MV-4-11 (cell line): ENCODE data around the gene CHSY1.

Experiments
- DNase-seq: peaks from one replicate; lab custom pipeline; 2025; lab: John Stamatoyannopoulos, UW

CHSY1 gene

DNA sequence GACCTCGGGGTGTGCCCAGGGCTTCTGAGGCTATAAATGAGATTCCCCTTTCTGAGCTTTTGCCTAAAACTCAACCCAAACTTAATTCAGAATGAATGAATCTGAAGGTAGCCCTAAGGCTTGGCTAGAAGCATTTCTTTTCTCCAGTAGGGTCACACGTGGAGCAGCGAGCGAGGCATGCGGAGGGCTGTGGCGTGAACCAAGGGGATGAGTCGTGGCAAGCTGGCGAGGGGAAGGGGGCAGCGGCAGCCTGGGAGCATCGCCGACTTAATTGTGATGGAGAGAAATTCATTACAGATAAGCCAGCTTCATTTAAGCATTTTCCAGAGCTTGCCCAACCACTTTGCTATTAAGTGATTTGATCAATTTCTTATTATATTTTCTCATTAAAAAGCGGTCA, 79.9 kb downstream of the CHSY1 start:
- peak; percentile 24 for DNase-seq

DNA sequence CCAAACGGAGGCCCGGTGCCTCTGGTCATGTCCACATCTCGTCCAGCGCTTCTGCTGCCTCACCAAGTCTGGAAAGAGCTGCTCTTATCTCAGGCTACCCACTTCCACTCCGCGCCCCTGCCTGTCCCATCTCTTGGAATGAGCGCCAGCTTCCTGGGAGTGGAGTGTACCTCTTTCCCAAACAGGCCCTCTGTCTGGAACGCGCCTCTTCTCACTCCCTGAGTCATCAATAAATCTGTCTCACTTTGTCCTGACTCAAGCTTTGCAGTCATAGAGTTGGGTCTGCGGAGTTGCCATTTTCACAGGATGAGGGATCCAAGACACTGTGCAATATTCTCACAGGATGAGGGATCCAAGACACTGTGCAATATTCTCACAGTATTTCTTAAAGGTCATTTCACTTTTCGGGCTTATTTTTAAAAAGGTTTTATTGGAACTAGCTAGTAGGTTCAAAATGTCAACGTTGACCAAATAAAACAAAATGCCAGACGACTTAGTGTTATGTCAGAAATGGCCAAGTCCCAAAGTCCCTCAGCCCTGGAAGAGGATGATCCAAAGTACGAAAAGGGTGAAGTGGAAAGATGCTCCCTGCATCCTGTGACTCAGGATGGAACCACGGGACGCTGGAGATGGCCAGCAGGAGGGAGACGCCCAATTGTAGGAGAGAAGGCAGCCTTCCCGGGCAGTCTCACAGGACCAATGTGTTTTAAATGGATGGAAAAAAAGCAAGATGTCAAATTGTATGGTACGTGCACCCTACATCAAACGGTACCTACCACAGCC, 81.1 kb downstream of the CHSY1 start:
- no peak for DNase-seq

DNA sequence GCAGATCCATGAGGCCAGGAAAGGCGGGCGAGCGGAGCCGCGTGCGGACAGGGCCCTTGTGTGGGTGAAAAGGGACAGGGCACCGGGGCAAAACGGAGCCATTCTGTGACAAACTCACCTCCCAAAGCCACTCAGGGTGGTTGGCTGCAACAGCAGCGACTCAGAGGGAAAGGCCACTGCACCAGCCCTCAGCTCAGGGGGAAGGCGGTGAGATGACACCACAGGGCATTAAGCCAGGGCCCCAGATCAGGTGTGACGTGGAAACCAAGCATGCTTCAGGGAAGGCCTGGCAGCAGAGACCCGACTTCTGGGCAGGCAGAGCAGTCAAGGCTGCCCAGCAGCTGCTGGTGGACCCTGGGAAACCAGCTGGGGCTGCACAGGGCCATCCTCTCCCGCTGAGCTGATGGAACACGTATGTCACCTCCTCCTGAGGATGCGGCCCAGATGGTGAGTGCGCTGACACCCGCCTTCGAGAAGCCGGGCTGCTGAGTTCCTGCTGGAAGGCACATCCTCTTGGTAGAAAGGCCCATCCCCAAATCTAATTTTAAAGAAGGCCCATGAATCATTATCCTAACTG, 82.3 kb downstream of the CHSY1 start:
- no peak for DNase-seq

DNA sequence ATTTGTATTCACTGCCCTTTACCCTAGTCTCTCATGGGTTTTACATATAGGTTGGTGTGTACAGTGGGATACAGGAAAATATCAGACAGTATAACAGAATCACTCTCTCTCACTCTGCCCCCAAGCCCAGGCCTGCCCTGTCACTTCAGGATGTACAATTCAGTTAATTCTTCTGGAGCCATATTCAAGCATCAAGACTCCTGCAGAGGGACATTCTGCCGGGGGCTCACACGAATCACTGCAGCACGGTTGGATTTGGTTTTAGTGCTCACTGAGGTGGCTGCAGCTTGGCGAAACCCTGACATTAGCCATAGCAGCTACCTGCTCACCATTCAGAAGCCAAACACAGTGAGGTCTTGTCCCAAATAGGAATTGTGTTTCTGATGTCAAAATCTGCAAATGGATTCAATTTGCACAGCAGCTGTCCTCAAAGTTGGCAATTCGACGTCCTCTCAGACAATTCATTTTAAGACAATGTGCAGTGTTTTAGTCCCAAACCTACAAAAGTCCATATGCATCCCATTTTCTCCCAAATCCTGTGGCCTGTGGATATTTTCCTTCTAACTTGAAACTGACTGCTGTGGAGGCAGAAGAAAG, 82.9 kb downstream of the CHSY1 start:
- no peak for DNase-seq

DNA sequence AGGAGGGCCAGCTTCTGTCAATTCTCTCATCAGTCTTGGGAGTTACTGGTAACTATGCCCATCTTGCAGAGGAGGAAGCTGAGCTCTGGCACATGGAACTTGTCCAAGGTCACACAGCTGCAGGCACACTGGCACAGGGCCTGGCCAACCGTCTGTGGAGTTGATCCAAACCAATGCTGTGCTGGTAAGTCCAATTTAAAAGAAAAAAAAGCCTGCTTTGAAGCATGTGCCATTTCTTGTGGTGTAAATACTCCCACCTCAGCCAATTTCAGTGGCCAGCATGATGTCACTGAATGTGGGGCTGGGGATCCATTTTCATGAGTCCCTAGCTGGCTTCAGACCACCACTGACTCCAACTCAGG, 83.4 kb downstream of the CHSY1 start:
- no peak for DNase-seq

DNA sequence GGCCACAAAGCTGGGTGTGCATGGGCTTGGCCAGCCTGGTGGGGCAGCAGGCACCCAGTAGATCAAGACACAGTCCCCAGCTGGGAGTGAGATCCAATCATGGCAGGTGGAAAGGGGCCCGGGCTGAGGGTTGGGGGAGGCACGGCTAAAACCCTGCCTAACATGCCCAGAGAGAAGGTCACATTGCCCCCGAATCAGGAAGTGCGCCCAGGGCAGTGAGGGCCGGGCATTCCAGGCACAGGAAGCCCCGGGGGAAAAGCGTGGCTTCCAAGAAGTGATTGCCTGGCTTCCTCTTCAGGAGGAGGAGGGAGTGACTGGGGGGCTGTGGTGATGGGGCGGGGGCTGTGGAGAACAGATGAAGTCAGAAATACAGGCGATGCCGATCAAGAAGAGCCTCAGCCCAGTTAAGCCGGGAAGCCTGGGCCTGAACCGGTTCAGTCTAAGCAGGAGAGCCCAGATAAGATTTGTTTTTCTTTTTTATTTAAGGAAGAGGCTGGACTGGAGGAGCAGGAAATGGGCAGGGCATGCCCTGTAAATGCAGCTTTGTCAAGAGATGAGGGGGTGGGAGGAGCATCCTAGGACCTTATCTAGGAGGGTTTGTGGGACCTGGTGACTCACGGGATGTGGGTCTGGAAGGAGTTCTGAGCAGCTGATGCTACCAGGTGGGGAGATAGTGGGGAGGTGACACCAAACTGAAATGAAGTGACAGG, 83.9 kb downstream of the CHSY1 start:
- peak; percentile 82 for DNase-seq

DNA sequence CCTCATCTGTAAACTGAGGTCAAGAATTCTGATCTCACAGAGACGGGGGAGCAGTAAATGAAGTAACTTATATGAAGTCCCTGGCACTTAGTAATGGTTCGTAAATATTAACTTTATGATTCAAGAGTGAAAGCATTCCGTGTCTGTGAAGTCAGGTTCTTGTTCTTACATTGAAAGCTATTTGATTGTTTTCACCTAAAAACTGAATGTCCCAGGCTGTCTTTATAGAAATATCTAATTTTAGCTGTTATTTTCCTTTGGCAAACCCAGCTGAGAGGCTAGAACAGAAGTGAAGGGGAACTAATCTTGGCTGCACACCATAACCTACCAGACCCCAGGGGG, 84.5 kb downstream of the CHSY1 start:
- no peak for DNase-seq

DNA sequence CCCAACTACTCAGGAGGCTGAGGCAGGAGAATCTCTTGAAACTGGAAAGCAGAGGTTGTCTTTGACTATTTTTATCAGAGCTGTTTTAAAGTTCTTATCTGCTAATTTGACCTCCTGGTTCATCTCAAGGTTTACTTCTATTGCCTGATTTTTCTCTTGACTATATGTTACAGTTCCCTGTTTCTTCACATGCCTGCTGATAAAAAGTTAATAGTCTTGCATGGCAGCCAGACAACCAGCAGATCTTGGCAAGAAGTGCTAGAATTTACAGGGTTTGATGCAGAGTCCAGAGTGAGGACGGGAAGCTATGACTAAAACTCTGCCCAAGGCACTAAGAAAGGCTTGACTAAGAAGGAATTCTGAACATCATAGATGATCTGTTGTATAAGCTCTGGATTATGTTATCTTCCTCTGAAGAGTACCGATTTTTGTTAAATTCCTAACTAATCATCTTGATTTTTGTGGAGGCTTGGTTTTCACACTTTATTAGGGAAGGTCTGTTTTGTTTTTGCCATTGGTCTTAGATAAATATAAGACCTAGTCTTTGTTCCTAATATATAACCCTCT, 85.9 kb downstream of the CHSY1 start:
- DNase-seq: no peak

DNA sequence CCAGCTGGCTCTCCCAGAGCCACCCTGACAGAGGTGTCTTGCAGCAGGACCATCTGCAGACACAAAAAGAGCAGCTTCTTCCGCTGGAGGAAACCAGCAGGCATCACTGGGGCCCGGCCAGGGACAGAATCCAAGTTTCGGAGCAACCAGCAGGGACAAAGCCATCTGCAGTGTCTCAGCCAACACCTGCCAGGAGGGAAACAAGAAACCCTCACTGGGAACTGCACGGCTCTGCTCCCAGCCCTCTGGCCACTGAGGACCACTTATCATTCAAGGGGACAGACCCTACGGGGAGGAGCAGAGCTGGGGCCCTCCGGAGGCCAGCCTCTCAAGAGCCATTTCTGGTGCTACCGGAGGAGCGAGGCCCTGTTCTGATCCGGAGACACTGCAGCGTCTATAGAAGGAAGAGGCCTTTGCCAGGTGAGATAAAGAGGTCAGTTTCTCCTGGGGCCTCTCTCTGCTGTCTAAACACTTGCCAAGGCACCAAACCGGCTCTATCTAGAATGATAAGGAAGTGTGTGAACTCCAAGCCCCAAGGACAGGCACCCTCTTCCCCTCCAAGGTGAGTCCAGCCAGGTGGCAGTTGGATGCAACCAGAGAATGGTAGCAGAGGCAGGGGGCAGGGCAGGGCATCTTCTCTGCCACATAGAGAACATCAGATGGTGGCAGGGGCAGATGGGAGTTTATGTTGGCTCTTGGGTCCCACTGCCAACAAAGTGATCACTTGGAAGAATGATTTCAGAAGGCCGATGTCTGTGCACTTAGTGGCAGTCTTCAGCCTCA, 89.0 kb downstream of the CHSY1 start:
- no peak for DNase-seq

DNA sequence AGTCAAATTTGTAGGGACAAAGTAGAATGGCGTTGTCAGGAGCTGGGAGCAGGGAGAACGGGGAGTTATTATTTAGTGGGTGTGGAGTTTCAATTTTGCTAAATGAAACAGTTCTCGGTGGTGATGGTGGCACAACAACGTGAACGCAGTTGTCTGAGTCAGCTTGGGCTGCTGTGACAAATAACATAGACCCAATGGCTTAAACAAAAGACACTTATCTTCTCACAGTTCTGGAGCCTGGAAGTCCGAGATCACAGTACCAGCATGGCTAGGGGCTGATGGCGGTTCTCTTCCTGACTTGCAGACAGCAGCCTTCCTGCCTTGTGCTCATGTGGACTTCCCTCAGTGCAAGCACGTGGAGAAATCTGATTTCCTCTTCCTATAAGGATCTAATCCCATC, 90.2 kb downstream of the CHSY1 start:
- DNase-seq: no peak

DNA sequence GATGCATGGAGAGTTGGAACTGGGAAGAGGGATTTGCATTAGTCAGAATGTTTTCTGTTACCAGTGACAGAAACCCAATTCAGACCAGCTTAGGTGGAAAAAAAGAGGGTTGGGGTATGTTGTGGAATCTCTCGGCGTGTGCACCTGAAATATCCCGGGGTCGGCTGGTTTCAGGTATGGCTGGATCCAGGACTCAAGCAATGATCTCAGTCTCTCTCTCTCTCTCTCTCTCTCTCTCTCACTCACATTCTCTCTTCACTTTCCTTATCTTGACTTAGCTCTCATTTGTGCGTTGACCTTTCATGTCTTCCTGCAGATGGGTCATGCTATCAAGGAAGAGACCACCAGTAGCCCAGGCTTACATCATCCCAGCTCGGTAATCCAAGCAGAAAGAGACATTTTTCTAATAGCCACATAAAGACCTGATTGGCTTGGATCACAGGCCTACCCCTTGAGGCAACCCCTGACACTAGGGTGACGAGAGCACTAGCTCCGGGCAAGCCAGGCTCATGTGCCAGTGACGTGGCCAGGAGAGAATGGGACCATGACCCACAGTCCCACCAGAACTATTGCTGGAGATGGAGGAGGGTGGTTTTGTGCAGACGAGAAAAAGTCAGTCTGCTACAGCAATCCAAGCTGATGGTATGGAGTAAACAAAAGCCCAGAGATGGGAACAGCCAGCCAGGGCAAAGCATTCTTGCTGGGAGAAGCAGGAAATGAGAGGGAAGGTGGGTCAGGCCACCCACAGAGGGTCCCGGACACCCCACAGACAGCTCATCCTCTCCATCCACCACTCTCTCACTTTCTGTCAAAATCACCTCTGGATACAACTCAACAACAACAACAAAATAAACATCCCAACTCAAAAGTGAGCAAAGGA, 91.7 kb downstream of the CHSY1 start:
- DNase-seq: no peak

DNA sequence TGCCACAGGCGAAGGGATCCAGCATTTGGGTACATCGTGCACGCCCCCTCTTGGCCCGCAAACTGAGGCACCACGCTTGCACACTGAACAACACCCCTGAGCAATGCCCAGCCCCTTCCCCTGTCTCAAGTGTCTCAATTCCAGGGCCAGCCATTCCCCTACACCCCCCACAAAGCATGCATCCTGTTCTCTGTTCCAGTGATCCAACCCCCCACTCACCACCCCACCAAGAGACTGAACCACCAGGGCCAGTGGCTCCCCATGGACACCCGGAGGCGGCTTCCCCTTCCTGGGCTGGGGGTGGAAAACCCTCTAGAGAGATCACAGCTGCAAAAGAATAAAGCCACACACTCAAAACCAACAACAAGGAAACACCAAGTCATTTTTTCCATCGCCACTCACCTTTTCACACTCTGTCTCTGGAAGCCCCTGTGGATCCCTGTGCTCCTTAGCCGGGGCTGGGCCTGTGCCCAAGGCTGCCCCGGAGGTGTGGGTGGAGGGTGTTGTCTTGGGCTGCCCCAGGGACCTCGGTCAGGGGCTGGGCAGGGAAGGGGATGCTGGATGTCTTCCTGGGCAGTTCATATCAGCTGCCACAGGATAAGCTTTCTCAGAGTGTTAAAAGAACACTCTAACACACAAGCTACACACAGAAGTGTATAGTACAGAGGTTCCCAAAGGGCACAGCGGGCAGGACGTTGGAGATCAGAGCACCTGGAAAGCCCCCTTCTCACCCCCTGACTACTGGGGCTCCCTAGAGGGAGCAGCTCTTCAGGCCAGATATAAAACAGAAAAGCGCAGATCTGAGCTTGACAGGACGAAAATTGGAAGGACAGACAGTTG, 92.5 kb downstream of the CHSY1 start:
- DNase-seq: no peak

DNA sequence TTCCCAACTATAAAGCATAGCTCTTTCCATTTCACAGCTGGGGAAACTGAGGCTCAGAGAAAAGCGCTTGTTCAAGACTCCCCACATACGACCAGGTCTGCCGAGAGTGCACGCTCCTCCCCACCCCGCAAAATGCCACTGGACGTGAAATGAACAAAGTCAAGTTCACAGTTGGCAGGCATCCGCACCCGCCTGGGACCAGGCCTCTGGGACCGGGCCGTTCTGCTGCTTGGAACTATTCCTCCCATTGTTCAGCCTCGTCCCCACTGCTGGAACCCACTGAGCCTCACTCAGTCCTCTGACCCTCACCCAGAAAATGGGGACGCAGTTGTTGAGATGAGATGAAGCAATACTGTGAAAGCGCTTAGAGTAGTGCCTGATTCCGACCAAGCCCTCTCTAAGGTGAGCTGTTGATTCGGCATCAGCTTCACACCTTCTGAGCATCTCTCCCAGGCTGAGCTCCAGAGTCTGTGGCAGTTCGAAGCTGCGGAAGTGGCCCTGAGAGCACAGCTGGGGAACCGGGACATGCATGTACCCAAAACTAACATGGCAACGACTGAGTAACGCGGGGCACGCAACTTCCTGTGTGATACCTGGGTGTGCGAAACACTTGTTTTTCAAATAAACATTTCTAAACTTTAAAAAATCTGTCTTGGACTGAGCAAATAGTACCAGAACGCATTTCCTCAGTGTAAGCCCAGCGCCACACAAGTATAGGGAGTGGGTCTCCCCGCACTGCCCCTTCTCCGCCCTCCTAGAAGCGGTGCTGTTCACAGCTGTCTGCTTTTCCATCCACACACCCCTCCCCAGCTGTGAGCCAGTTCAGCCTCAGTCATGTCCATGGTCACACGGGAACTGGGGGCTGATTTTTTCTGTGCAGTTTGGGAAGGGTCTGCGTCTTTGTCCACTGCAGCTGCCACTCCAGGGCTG, 93.4 kb downstream of the CHSY1 start:
- no peak for DNase-seq

DNA sequence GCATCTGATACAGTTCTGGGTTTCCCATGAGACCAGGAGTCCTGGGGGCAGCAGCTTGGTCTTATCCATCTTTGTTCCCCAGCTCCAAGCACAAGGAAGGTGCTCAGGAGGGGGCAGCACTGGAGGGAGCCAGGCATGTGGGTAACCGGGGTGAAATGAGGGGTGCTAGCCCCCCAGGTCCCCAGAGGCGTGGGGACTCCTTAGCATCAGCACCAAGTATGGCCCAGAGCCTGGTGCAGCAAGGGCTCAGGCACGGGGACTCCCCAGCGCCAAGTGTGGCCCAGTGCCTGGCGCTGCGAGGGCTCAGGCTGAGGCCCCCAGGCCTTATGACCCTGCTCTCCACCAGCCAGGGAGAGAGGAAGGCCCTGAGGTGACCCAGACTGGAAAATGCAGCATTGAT, 94.1 kb downstream of the CHSY1 start:
- no peak for DNase-seq

DNA sequence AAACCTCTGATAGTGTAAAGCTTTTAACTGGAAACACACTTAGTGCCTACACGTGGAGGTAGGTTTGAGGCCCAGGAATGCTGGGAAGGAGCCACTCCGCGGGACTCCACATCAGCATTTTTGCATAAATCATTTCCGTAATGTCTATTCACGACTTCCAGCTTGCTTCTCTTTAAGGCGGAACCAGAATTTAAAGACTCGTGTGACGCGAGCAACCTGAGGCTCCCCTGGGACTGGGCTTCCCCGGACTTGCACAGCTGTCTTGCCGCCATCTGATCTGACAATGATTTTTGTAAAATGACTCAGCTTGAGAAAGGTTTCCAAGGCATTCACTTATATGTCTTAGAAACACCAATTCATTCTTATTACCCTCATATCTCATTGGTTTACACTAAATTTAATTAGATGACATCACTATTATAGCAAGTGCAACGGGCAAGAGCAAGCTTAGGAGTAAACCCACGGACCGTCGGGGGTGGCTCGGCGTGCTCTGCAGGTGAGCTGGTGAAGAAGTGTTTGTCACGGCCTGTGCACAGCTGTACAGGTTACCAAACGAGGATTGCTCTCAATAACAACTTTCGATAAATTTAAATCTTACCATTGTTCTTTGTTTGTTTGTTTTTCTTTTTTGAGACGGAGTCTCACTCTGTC, 95.2 kb downstream of the CHSY1 start:
- no peak for DNase-seq

DNA sequence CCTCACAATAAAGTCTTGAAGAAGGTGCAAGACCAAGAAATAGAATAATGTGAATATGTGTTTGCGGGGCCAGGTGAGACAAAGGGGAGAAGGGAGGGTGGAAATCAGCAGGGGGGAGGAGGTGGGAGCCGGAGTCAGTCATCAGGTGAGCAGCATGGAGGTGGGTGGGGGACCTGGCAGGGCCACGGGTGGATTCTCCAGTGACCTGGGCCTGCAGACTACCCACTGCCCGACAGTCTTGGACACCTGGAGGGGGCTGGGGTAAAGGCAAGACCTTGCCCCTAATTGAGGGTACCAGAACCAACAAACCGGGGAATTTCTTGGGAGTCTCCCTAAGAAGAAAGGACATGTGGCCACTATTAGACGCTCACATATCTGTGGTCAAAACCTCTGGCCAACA, 95.8 kb downstream of the CHSY1 start:
- no peak for DNase-seq

DNA sequence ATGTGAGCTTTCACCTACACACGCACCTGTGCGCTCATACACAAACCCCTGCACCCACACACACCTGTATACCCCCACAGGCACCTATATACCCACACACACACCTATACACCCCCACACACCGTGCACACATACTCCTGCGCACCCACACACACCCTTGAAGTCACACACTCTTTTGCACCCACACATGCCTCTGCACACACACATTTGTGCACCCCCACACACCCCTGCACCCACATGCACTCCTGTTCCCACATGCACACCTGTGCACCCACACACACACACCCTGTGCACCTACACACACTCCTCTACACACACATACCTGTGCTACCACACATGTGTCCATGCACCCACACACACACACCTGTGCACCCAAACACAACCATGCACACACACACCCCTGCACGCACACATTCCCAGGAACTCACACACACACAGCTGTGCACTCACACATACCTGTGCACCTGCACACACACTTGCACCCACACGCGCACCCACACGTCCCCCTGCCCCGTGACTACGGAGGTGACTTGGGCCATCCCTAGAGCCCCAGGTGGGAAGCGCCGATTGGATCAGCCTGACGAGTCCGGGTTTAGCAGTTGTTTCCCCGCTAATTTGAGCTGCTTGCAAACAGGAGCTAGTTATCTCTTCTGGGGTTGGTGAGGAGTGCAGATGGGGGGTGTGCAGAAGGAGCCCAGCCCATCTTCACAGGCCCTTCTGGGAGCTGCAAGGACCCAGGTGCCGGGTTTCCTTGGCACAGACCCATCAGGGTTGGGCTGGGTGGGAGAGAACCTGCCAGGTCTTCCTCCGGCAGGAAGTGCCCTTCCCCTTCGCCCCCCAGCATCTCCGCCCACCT, 97.8 kb downstream of the CHSY1 start:
- DNase-seq: no peak

DNA sequence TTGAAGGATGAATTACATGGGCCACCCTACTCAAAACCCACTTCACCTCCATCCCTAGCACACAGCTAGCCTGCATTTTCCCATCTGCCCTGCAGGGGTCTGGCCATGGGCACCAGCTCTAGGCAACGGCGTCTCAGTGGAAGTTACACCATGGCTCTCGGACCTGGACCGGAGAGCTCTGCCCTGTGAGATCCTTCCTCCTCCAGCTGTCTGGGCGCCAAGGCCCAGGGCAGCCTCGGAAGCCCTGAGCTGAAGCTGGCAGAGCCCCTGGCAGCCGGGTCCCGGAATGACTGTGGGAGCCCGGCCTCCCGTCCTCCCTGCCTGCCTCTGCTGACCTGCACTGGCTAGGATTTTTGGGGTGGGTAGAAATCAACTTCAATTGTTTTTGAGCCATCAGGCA, 98.9 kb downstream of the CHSY1 start:
- DNase-seq: no peak
